Tibial nerve (tissue), 4 donors: ENCODE measurements around the gene PNKD.

Experiments used
- CTCF ChIP-seq, 5 experiments: fragments of 200-600 bp in 3 of 5; fragments of 450-650 bp in 2 of 5; sonication (generic) in 3 of 5; IDR thresholded peaks; one replicate each; pipeline ENCODE4 v1.5.1; 2016 to 2019; ENCODE audit warnings: antibody characterized with exemption in 5 of 5, mild to moderate bottlenecking in 3 of 5, moderate library complexity in 2 of 5
- EP300 ChIP-seq, 2 donors: sonication (generic); formaldehyde crosslinking; IDR thresholded peaks; one replicate each; pipeline ENCODE4 v1.6.1; 2017; ENCODE audit warnings: antibody characterized with exemption in 2 of 2, mild to moderate bottlenecking in 1 of 2
- POLR2A ChIP-seq, 2 donors: fragments of 450-650 bp; IDR thresholded peaks; one replicate each; pipeline ENCODE4 v1.6.1; 2017; ENCODE audit warnings: antibody characterized with exemption in 2 of 2, mild to moderate bottlenecking in 2 of 2, moderate library complexity in 2 of 2

DNA sequence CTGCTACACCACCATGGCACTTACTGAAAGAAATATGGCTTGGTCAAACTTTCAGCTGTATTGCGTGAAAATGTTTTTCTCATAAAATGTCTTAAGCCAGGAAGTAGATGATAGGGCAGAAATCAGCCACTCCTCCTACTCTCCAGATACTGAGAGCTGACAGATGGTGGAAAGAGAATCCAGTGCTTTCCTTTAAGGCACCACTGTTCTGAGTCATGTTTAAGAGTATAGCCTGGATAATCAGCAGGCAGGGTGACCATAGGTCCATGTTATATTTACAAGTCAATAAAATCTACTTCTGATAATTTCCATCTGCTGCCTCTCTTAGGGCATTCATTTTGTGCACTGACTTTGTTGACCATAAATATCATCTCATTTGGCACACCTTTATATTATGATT lies 31.4 kb upstream of the PNKD start:
- TF ChIP-seq POLR2A (IDR thresholded peaks at IDR 0.05) (no peak), CTCF (IDR thresholded peaks at IDR 0.05) (no peak), EP300 (IDR thresholded peaks at IDR 0.05) (no peak)
